HG03060 (cell line): ENCODE data around the gene EXOSC1.
"Not testable (repeated sequence)": the region's sequence is repeated elsewhere in the genome, so short reads cannot be mapped to it uniquely, and the experiment has no call there.

Source experiments
- ATAC-seq: cut with Tn5 transposase; IDR thresholded peaks from one replicate; pipeline ENCODE4 v1.9.1; 2021; ENCODE audit warnings: low read depth, moderate number of reproducible peaks; ENCODE audit not compliant: unreplicated experiment

The EXOSC1 gene

GRCh38 chr10:97459933-97460332, 14.1 kb upstream of the EXOSC1 start:
- no peak for ATAC-seq

GRCh38 chr10:97459111-97459510, 13.3 kb upstream of the EXOSC1 start:
- ATAC-seq: no peak

- no peak for ATAC-seq
Measured at GRCh38 chr10:97456686-97457065, 10.9 kb upstream of the EXOSC1 start.

GRCh38 chr10:97456034-97456685, 10.4 kb upstream of the EXOSC1 start:
- no peak for ATAC-seq

GRCh38 chr10:97454330-97455036, 8.7 kb upstream of the EXOSC1 start:
- no peak for ATAC-seq

- no peak for ATAC-seq
Measured at GRCh38 chr10:97452352-97452751, 6.5 kb upstream of the EXOSC1 start.

GRCh38 chr10:97451605-97452004, 5.8 kb upstream of the EXOSC1 start:
- no peak for ATAC-seq

- no peak for ATAC-seq
Measured at GRCh38 chr10:97450828-97451227, 5.0 kb upstream of the EXOSC1 start.

GRCh38 chr10:97445357-97445721, 467 bp downstream of the EXOSC1 start:
- no peak for ATAC-seq

GRCh38 chr10:97444212-97444611, 1.6 kb downstream of the EXOSC1 start:
- ATAC-seq: no peak

- no peak for ATAC-seq
Measured at GRCh38 chr10:97442277-97442676, 3.5 kb downstream of the EXOSC1 start.

GRCh38 chr10:97435211-97435610, 10.6 kb downstream of the EXOSC1 start:
- no peak for ATAC-seq

- no peak for ATAC-seq
Measured at GRCh38 chr10:97434557-97434956, 11.2 kb downstream of the EXOSC1 start.

- no peak for ATAC-seq
Measured at GRCh38 chr10:97434055-97434454, 11.8 kb downstream of the EXOSC1 start.

GRCh38 chr10:97428572-97428981, 17.2 kb downstream of the EXOSC1 start:
- no peak for ATAC-seq

GRCh38 chr10:97427571-97428179, 18.1 kb downstream of the EXOSC1 start:
- ATAC-seq: no peak

GRCh38 chr10:97426776-97427570, 18.8 kb downstream of the EXOSC1 start:
- no peak for ATAC-seq

GRCh38 chr10:97425964-97426775, 19.6 kb downstream of the EXOSC1 start, which contains the start of gene PGAM1:
TSS of gene PGAM1 (plus strand) at chr10:97426191. CDS start at chr10:97426308, 117 bp downstream.
- peak; percentile 60 for ATAC-seq

GRCh38 chr10:97423757-97424098, 22.1 kb downstream of the EXOSC1 start:
- ATAC-seq: not testable (repeated sequence)

GRCh38 chr10:97416565-97416964, 29.2 kb downstream of the EXOSC1 start:
- no peak for ATAC-seq
